OCI-LY3 (cell line): ENCODE measurements around the gene SLC4A1.

Experiments used
- EZH2phosphoT487 ChIP-seq: fragments of 200-600 bp; shearing (Covaris generic); IDR thresholded peaks from 2 replicates; pipeline ENCODE4 v1.6.1; 2018; ENCODE audit warnings: antibody characterized with exemption, mixed run types, low read depth
- TF ChIP-seq, protein P1 (sequence below): fragments of 200-600, 300-600 bp; sonication (generic); IDR thresholded peaks from 2 replicates; pipeline ENCODE4 v1.5.1; 2014; ENCODE audit warnings: antibody characterized with exemption, low read length, low read depth

- TF ChIP-seq, protein P1, sequence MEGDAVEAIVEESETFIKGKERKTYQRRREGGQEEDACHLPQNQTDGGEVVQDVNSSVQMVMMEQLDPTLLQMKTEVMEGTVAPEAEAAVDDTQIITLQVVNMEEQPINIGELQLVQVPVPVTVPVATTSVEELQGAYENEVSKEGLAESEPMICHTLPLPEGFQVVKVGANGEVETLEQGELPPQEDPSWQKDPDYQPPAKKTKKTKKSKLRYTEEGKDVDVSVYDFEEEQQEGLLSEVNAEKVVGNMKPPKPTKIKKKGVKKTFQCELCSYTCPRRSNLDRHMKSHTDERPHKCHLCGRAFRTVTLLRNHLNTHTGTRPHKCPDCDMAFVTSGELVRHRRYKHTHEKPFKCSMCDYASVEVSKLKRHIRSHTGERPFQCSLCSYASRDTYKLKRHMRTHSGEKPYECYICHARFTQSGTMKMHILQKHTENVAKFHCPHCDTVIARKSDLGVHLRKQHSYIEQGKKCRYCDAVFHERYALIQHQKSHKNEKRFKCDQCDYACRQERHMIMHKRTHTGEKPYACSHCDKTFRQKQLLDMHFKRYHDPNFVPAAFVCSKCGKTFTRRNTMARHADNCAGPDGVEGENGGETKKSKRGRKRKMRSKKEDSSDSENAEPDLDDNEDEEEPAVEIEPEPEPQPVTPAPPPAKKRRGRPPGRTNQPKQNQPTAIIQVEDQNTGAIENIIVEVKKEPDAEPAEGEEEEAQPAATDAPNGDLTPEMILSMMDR, result no peak
- TF ChIP-seq EZH2phosphoT487, result no peak
Observed at GRCh38 chr17:44247876-44248736, 19.8 kb downstream of the SLC4A1 start.
